HG02870 (cell line): ENCODE results near the gene SIAH2.
"Not testable (repeated sequence)": the region's sequence is repeated elsewhere in the genome, so short reads cannot be mapped to it uniquely, and the experiment has no call there.

ENCODE experiments used
- ATAC-seq: cut with Tn5 transposase; IDR thresholded peaks from one replicate; pipeline ENCODE4 v1.9.1; 2021; ENCODE audit warnings: mild to moderate bottlenecking, moderate library complexity; ENCODE audit not compliant: unreplicated experiment

The SIAH2 gene, protein sequence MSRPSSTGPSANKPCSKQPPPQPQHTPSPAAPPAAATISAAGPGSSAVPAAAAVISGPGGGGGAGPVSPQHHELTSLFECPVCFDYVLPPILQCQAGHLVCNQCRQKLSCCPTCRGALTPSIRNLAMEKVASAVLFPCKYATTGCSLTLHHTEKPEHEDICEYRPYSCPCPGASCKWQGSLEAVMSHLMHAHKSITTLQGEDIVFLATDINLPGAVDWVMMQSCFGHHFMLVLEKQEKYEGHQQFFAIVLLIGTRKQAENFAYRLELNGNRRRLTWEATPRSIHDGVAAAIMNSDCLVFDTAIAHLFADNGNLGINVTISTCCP

DNA sequence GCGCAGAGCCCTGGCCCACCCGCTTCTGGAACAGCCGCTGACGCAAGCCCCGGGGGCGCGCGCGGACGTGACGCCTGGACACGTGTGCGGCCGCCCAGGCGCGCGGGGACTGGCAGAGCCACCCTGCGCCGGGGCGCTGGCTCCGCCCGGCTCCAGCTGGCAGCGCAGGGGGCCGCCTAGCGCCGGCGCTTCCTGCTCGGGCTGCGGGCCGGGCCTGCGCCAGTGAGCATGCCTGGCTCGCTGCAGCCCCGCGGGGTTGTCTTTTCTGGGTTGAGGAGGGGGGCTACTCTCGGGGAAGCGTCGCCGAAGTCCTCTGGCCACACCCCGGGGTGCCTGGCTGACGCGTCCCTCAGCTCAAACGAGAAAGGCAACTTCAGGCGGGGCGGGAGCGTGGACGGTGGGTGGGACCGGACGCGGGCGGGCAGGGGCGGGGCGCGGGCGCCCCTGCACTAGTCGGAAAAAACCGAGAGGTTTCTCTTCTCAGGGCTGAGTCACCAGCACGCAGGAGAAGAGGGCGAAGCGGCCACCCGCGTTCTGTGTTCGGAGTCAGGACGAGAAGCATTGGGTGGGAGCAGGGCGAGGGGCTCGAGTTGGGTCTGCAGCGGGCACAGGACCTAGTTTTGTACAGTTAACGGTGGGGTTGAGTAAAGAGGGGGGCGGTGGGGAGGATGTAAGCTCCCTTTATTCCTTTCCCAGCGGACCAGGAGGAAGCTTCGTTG is at the start of gene SIAH2:
Gene SIAH2, minus strand, starts transcription at position 48 of the 719 bp plus-strand sequence. CDS start 320 bp downstream, outside the sequence.
- ATAC-seq: peak; percentile 38

DNA sequence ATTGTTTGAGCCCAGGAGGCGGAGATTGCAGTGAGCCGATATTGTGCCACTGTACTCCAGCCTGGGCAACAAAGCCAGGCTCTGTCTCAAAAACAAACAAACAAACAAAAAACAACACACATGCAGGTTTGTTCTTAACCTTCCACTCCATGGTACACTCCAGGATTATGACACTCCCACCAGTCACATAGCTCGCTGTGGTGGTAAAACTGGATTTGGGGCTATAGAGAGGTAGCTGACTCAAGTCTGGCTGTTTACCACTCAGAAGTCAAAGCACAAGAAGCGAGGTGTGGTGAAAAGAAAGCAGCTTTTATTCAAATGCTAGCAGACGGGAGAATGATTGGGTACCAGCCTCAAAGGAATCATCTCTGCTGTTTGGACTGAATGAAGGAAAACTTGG is 49.0 kb upstream of the SIAH2 start:
- ATAC-seq: no peak

DNA sequence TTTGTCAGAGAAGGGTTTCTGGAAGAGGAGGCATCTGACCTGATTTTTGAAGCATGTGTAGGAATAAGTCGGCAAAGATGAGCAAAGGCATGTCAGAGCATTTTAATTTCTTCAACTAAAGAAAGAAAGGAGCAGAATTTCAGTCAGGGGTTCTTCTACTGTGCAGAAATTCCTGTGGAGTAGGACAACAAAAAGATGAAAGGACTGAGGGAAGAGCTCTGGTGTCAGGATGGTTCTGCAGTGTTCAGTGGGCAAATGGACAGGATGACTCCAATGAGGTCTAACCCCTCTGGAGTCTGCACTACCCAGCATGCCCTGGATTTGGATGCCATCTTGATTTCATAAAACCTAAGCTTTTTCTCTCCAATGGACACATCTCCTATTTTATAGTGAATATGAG is 47.7 kb upstream of the SIAH2 start:
- no peak for ATAC-seq

DNA sequence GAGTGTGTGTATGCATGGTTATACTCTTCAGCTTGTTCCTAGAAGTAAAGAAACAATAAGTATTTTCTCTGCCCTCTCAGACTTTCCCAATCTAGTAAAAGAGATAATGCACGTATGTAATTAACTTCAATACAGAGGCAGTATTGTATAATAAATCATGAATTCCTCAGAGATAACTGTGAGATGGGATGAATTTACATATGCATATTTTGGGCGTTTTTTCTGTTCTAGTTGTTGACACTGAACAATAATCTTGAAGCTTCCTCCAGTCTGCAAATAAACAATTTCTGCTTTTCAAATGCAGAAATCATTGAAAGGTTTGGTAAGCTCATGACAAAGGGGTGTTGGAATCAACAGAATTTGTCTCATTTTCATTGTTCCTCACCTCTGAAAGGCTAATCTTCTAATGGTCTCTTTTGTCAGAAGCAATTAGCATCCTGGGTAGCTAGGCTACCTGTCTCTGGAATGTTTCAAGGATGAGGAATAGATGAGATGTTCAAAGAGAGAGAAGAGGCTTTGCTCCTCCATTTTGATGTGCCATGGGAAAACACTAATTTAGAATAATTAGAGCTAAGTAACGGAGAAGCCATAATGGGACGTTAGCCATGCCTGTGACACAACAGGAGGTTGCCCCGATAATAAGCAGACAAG is 43.3 kb upstream of the SIAH2 start:
- no peak for ATAC-seq

DNA sequence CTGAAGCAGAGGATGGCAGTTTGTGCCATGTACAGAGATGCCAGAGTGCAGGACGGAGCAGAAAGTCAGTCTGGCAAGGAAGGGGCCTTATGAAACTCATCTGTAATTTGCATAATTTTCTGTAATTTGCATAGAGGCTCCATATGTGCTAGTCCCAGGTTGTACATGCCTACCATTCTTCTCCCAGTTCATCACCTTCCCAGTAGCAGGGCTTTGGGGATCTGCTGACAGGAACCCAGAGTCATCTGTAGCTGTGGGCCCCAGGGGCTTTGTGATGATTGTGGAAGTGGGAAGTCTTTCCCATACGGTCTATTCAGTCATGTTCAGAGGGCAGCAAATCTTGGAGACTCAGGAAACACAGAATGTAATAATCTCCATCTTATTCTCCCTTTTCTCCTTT is 42.4 kb upstream of the SIAH2 start:
- no peak for ATAC-seq

DNA sequence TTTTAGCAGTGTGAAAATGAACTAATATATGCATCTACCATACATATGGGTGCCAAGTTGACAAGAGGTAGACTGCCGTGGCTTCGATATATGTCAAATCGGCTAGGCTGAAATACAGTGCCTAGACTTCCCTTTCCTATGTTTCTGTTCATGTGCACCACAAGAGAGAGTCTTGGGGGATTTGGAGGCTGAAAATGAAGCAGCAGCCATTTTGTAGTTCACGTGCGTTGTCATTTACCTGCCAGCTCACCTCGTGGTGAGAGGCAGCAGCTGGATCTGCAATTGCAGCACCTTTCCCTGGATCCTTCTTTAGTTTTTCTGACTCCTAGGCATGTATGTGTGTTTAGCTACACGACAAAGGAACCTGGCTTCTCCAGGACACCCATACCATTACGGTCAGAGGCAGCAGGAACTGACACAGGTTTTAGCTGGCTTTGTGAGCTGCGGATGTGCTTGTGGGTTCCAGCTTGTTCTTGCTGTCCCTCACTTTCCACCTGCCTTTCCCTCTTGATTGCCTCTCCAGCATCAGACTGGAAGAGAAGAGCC is 40.5 kb upstream of the SIAH2 start:
- no peak for ATAC-seq

DNA sequence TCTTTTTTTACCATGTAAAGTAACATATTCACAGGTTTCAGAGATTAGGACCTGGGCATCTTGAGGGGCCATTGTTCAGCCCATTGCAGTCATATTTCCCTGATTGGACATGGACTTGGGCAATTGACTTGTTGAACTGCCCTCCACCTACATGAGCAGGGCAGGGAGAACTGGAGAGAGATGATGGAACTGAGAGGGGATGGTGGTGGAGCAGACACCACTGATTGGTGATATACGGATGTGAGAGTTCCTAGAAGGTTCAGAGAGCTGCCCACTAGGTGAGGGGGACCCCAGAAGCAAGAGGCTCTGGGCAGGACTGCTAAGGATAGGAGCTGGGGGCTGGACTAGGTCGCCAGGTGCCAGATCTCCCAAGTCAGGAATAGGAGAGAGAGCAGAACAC is 37.8 kb upstream of the SIAH2 start:
- no peak for ATAC-seq

DNA sequence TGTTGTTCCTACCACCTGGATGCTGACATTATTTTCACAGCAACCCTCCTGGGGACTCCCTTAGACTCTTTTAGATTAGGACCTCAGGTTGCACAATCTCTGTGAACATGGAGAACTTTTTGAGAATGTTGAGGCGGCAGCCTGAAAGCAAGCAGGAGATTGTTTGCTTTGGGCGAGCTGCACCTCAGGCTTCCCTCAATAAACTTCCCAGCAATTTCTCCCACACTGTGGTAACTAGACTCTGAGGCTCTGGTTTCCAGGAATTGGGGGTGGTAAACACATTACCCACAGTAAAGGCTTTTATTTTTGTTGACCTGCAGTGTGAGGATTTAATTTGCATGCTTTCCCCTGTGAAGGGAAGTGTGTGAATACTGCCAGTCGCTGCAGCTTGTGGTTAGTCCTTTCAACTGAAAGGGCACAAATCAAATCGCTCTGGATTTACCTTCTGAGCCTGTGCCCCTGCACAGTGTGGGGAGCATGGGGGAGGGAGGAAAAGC is 35.2 kb upstream of the SIAH2 start:
- ATAC-seq: no peak

DNA sequence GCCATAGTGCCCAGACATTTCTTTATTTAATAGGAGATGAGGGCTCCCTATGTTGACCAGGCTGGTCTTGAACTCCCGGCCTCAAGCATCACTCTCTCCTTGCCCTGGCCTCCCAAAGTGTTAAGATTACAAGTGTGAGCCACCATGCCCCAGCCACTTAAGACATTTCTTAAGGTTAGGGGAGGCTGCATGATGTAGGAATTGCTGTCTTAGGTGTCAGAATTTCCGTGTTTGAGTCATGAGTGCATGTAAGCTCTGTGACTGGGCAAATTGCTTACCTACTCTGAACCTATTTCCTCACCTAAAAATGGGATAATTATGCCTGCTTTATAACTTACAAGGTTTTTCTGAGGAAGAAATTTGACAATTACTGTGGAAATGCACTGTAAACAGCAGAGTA is 34.2 kb upstream of the SIAH2 start:
- no peak for ATAC-seq

DNA sequence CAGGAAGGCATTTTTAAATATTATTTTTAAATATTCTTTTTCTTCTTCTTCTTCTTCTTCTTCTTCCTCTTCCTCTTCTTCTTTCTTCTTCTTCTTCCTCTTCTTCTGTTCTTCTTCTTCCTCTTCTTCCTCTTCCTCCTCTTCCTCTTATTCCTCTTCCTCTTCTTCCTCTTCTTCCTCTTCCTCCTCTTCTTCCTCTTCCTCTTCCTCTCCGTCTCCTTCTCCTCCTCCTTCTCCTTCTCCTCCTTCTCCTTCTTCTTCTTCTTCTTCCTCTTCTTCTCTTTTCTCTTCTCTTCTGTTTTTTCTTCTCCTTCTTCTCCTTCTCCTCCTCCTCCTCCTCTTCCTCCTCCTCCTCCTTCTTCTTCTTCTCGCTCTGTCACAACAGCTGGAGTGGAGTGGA is 33.6 kb upstream of the SIAH2 start:
- not testable (repeated sequence) for ATAC-seq

DNA sequence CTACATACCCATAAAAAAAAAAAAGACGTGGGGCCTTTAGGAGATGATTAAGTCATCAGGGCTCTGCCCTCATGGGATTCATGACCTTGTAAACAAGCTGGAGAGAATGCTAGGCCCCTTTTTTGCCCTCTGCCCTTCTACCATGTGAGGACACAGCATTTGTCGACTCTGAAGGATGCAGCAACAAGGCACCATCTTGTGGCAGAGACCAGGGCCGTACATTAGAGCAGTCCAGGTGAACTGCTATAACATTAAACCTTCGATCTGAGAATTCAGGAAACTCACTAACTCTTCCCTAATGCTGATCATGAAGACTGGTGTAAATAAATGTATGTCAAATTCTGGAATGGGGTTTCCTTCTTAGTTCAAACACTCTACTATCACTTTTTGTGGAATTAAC is 30.7 kb upstream of the SIAH2 start:
- ATAC-seq: no peak

DNA sequence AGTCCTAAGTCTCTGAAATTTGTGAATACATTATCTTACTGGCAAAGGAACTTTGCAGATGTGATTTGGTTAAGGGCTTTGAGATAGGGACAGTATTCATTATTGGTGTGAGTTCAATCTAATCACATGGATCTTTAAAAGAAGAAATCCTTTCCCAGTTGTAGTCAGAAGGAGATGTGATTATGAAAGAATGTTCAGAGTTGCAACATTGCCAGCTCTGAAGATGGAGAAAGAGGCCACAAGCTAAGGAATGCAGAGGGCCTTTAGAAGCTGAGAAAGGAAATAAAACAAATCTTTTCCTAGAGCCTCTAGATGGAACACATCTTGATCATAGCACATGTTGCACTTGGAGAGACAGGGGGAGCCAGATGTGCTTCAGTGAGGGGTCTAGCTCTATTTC is 27.7 kb upstream of the SIAH2 start:
- ATAC-seq: no peak

DNA sequence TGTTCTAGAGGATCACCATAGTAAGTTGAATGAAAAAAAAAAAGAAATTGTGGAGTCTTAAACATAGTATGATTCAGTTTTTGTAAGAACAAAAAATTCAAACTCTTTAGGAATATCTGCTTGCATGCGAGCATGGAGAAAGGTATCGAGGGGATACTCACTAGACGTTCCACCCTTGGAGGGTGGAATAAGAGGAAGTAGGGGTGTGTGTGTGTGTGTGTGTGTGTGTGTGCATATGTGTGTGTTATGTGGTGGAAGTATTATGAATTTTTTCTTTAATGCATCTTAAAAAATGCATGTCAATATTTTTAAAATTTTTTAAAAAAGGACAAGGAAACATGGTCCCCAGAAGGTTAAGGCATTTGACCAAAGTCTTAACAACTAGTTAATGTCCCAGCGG is 26.5 kb upstream of the SIAH2 start:
- no peak for ATAC-seq

DNA sequence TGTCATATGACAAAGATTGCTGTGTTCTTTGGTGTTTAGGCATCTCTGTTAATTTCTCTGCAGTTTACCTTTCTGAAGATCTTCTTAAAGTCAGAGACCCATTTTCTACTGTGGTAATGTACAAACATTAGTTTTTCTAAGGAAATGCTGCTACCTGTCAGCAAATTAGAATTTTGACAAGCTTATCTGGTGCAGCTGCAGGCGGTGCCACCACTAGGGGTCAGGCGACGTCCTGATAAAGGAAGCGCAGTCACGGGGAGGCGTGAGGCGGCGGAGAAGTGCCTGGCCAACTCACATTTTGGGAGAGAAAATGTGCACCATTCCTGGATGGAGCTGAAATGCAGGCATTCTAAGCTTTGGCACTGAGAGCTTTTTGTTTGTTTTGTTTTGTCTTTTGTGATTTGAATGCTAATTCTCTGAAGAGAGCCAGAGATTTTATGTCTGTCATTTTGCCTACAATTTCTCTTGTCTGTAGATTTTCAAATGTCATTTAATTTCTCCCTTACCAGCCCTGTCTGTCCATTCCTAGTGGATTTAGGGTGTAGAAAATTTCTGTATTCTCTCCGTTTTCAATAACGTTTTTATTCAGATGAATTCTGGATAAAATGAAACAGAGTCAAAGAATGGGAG is 24.9 kb upstream of the SIAH2 start:
- peak; percentile 40 for ATAC-seq

DNA sequence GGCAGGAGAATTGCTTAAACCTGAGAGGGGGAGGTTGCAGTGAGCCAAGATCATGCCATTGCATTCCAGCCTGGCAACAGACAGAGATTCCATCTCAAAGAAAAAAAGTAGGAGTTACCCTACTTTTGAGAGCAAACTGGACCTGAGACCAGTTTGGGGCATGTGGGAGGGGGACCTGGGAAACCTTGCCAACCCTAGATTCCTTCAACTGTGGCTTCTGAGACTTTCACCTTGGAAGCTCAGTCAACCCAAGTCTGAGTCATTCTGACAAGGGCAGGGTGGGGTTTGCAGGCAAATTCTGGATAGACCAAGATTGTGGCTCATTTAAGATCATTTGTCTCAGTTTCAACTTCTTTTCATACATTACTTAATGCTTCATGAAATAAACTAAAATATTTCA is 23.8 kb upstream of the SIAH2 start:
- no peak for ATAC-seq

DNA sequence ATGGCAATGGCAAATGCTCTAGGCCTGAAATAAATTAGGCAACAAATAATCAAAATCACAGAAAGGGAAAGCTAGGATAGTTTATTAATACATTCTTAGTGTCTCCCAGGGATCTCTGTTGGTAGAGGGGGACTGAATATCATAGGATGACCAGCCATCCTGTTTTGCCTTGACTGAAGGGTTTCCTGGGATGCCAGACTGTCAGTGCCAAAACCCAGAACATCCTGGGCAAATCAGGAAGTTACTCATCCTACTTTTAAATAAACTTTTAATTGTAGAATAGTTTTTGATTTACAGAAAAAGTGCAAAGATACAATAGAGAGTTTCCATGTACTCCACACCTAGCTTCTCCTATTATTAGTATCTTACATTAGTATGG is 21.8 kb upstream of the SIAH2 start:
- no peak for ATAC-seq

DNA sequence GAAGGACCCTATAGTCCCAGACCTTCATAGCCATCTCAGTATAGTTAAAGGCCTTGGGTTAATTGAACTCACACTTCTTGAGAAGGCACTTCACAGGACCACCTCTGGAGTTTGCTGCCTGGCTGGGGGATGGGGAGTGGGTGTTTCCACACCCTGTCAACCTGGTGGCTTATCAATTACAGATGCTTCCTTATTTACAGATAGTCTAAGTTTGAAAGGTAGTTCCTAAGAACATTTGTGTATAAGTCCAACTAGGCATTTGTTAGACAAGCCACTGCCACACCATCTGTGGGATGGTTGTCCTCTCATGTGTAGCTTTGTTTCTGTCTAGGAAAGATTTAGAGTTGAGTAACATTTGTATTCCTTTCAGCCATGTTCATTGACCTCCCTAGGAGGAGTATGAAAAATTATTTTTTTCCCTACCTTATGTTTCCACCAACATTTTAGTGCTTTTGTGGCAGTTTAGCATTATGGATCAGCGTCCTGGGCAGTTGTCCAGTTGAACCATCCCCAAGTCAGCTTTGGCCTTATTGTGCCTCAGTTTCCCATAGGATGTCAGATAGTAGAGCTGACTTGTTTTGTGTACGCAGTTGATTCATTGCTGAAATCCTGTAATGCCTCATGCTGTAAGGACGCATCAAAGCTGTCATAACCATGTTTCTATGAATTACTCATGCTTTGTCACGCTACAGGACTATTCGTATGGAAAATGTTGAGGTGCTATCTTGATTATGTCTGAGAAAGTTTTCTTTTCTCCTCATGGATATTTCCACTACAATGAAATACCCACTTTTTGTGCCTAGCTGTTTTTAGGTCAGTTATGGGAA is 21.2 kb upstream of the SIAH2 start:
- peak; percentile 86 for ATAC-seq

DNA sequence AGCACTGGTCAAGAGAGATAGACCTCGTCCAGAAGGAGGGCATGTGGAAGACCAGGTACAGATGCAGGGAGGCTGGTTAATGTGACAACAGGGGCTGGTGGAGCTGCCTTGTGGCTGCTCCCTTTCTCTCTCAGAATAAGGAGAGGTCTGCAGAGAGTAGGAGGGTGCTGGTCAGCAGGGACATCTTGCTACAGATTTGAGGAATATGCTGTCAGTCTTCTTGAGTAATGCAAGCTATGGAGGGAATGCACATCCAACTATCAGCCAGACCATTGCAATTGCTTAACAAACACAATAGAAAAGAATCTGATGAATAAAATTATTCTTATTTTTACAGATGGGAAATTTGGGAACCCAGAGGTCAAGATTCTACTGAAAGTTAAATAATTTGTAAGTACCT is 20.3 kb upstream of the SIAH2 start:
- no peak for ATAC-seq

DNA sequence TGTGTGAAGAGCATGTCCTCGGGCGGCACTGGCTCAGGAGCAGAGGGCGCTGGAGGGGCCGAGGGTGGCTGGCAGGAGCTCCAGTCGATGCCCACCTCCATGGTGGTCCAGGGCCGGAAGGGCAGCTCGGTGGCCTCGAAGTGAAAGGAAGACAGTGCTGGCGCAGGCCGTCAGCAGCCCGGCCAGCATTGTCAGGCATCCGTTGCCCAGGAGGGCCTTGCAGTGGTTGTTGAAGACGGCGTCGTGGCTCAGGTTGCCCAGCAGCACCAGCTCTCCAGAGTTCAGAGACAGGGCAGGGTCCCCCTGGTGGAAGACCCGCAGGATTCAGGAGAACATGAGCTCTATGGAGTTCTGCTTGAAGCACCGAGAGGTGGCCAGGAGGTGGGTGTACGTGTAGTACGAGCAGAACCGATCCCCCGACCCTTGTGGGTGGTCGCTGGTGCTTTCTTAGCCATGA is 16.5 kb upstream of the SIAH2 start:
- ATAC-seq: no peak

DNA sequence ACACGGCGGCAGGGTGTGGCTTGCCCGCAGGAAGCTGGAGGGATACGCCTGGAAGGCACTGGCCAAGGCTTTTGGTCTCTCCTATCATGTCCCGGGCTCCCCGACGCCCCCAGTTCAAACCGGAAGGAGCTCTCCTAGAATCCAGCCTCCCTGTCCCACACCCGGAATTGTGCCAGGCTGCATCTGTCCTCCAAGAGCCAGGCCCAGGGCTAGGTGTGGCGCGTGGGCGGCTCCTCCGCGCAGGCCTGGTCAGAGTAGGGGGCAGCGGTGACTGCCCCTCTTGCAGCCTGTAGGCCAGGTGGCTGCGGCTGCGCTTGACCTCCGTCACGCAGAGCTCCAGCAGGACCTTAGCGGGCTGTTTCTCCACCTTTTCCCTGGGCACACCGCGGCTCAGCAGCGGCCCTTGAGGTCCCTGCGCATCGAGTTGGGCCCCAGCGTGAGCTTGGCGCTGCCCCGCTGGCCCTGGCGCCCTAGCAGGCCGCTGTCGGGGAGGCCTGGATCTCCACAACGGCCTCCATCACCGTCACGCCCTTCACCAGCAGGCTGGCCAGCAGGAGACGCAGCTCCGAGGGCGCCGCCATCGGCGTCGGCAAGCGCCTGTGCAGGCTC is 15.9 kb upstream of the SIAH2 start:
- no peak for ATAC-seq
